Measurements from ENCODE around the gene CYP26C1. TPM values are rescaled to one million over a fixed set of nuclear protein-coding genes. Genes with fewer than 3 reads are reported as not detected.

The CYP26C1 gene
- total and polyA plus RNA-seq, 2 of the 4 experiments (the other 2 are of a cell fraction) = 0.02 TPM; not detected in 1

DNA sequence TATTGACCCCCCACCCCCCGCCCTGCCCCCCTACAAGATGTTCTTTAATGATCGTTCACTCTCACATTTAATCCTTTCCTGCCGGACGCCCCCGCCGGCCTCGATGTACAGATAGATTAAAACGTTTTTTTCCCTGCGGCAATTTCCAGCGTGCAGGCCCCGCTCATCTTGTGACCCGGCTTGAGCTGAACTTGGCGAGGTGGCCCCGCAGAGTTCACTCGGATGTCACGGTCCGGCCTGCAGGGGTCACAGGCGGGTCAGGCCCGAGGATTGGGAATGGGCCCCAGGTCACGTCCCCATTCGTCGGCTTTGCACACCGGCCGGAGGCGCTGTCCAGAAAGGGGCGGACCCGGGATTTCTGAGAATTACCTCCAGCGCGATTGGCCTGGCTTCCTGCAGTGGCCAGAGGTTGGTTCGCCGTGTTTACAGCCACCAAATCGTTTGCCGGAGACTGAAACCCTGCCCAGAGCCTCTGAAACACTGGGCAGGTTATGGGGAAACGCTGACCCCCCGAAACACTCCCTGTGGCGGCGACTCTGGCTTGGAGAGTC lies 11.2 kb downstream of the CYP26C1 start:
- Histone ChIP-seq H2BK120ac (ENCODE audit: low read depth, low read length) (no peak overlapping the region), H3K23ac (ENCODE audit: low read depth, low read length) (no peak overlapping the region), H3K14ac (replicated peaks; ENCODE audit: low read depth, low read length) (no peak overlapping the region), H2AFZ (replicated peaks; ENCODE audit: low read length, poor library complexity) (peak overlapping the region; percentile 68), H3K36me3 (ENCODE audit: control insufficient read depth, insufficient read depth, low read length) (no peaks in the 10 kb centered on the region), H2BK15ac (ENCODE audit: low read depth, low read length) (no peak overlapping the region), H3K9me1 (ENCODE audit: insufficient read depth, low read length) (no peaks in the 10 kb centered on the region), H3K4me2 (ENCODE audit: low read depth, low read length) (peak overlapping the region; percentile 70; the same call in 1 of the 2 replicates), H4K91ac (ENCODE audit: insufficient read depth, low read depth, low read length) (no peak overlapping the region), H3K9ac (ENCODE audit: low read depth, low read length) (no peak overlapping the region), H4K5ac (ENCODE audit: low read depth, low read length) (no peak overlapping the region), H3K27ac (ENCODE audit: insufficient read depth, low read length) (no peak overlapping the region), H3K9me3 (ENCODE audit: control insufficient read depth, insufficient read depth, low read length) (no peaks in the 10 kb centered on the region), H3K56ac (ENCODE audit: extremely low read depth, insufficient read depth, low read length) (no peak overlapping the region), H4K20me1 (ENCODE audit: insufficient read depth, low read length) (peaks cover 22% of the 10 kb centered on the region; the same call in 1 of the 2 replicates), H2BK20ac (ENCODE audit: low read depth, low read length) (no peak overlapping the region), H2BK5ac (ENCODE audit: low read depth, low read length, poor library complexity, severe bottlenecking) (no peak overlapping the region), H4K8ac (ENCODE audit: low read depth in 2 of 2, low read length in 2 of 2) (no peak overlapping the region), H3K79me1 (ENCODE audit: low read depth in 1 of 2, low read length in 2 of 2) (no peaks in the 10 kb centered on the region), H2AK9ac (replicated peaks; ENCODE audit: low read depth, low read length, poor library complexity) (no peak overlapping the region), H3K18ac (ENCODE audit: low read depth, low read length) (no peak overlapping the region), H3K4me3 (ENCODE audit: insufficient read depth, low read depth, low read length) (no peak overlapping the region), H2AK5ac (ENCODE audit: low read depth, low read length) (no peak overlapping the region), H3K27me3 (ENCODE audit: control insufficient read depth, insufficient read depth, low read length) (peaks cover 97% of the 10 kb centered on the region), H3K4me1 (ENCODE audit: control insufficient read depth, insufficient read depth, low read length) (peaks cover 6% of the 10 kb centered on the region; the same call in 1 of the 2 replicates), H3K4ac (ENCODE audit: low read depth, low read length) (no peak overlapping the region)
- POLR2A ChIA-PET (ENCODE audit: unreplicated experiment) = no interaction called here
- no TSS peak for BruUV-seq (replicated peaks)
- dilution Hi-C loops (cut with HindIII; ENCODE audit: low sequenced_read_pairs, unreplicated experiment) (no loop called here), in situ Hi-C loops (cut with MboI; ENCODE audit: low sequenced_read_pairs) (no loop called here), intact Hi-C loops (cut with micrococcal nuclease) (loop anchor here (5.0 kb wide), 1 partner anchor 64 kb away; no protein-coding TSS in a partner anchor)
- ATAC-seq (ENCODE audit: low read depth) (peak; percentile 7; the same call in 1 of the 2 replicates), DNase-seq (no peak)
- TF ChIP-seq RCOR1 (IDR thresholded peaks at IDR 0.05; ENCODE audit: insufficient replicate concordance, low read length) = no peak
- no peak for TF ChIP-seq SMC3 (IDR thresholded peaks at IDR 0.05; ENCODE audit: low read depth, low read length)
- TF ChIP-seq MAFK (IDR thresholded peaks at IDR 0.05; ENCODE audit: low read depth, low read length) = no peak
- TF ChIP-seq POLR2A (IDR thresholded peaks at IDR 0.05; ENCODE audit: low read depth, low read length) = no peak
- TF ChIP-seq MAZ (IDR thresholded peaks at IDR 0.05; ENCODE audit: borderline replicate concordance, low read depth, low read length) = no peak
- TF ChIP-seq NFE2L2 (IDR thresholded peaks at IDR 0.05; ENCODE audit: low read depth, low read length) = no peak
- TF ChIP-seq, protein P1, sequence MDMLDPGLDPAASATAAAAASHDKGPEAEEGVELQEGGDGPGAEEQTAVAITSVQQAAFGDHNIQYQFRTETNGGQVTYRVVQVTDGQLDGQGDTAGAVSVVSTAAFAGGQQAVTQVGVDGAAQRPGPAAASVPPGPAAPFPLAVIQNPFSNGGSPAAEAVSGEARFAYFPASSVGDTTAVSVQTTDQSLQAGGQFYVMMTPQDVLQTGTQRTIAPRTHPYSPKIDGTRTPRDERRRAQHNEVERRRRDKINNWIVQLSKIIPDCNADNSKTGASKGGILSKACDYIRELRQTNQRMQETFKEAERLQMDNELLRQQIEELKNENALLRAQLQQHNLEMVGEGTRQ (IDR thresholded peaks at IDR 0.05; ENCODE audit: low read depth, low read length) = no peak
- TF ChIP-seq FOS (IDR thresholded peaks at IDR 0.05; ENCODE audit: low read depth, low read length) = no peak
- TF ChIP-seq, protein P2, sequence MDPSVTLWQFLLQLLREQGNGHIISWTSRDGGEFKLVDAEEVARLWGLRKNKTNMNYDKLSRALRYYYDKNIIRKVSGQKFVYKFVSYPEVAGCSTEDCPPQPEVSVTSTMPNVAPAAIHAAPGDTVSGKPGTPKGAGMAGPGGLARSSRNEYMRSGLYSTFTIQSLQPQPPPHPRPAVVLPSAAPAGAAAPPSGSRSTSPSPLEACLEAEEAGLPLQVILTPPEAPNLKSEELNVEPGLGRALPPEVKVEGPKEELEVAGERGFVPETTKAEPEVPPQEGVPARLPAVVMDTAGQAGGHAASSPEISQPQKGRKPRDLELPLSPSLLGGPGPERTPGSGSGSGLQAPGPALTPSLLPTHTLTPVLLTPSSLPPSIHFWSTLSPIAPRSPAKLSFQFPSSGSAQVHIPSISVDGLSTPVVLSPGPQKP (IDR thresholded peaks at IDR 0.05; ENCODE audit: borderline replicate concordance, low read depth, low read length) = no peak
- no peak for TF ChIP-seq CHD1 (IDR thresholded peaks at IDR 0.05; ENCODE audit: low read depth, low read length)
- TF ChIP-seq MXI1 (IDR thresholded peaks at IDR 0.05; ENCODE audit: borderline replicate concordance, low read depth, low read length) = no peak
- no peak for TF ChIP-seq RAD21 (IDR thresholded peaks at IDR 0.05; ENCODE audit: low read length)
- TF ChIP-seq, protein P3, sequence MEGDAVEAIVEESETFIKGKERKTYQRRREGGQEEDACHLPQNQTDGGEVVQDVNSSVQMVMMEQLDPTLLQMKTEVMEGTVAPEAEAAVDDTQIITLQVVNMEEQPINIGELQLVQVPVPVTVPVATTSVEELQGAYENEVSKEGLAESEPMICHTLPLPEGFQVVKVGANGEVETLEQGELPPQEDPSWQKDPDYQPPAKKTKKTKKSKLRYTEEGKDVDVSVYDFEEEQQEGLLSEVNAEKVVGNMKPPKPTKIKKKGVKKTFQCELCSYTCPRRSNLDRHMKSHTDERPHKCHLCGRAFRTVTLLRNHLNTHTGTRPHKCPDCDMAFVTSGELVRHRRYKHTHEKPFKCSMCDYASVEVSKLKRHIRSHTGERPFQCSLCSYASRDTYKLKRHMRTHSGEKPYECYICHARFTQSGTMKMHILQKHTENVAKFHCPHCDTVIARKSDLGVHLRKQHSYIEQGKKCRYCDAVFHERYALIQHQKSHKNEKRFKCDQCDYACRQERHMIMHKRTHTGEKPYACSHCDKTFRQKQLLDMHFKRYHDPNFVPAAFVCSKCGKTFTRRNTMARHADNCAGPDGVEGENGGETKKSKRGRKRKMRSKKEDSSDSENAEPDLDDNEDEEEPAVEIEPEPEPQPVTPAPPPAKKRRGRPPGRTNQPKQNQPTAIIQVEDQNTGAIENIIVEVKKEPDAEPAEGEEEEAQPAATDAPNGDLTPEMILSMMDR (conservative IDR thresholded peaks at IDR 0.05; ENCODE audit: low read depth, low read length) = no peak
- no peak for TF ChIP-seq CEBPB (IDR thresholded peaks at IDR 0.05; ENCODE audit: low read depth, low read length)
- no peak for TF ChIP-seq RFX5 (IDR thresholded peaks at IDR 0.05; ENCODE audit: low read depth, low read length)
- TF ChIP-seq BHLHE40 (IDR thresholded peaks at IDR 0.05; ENCODE audit: low read depth, low read length) = no peak
- CTCF ChIA-PET = interaction anchor here (1.4 kb wide), 1 partner anchor 9 kb away, joined by 4 read pairs; no protein-coding TSS in a partner anchor
- 3% methylated on average over 12 of the region's 37 CpGs; no CpG with 5 or more reads in 1 of the 2 experiments for WGBS, 2 experiments (ENCODE audit: extremely low coverage in 2 of 2, insufficient read length in 1 of 2)
